ENCODE data around the gene IQGAP2.

- no peak for TF ChIP-seq CTCF (IDR thresholded peaks at IDR 0.05)
- TF ChIP-seq EZH2 (IDR thresholded peaks at IDR 0.05; ENCODE audit: borderline replicate concordance, insufficient read depth, low read depth, low read length, poor library complexity, severe bottlenecking), result no peak
Observed at GRCh38 chr5:76497065-76497460, 94.0 kb downstream of the IQGAP2 start.
